ENCODE data around the gene NT5DC2.

Gene NT5DC2

DNA sequence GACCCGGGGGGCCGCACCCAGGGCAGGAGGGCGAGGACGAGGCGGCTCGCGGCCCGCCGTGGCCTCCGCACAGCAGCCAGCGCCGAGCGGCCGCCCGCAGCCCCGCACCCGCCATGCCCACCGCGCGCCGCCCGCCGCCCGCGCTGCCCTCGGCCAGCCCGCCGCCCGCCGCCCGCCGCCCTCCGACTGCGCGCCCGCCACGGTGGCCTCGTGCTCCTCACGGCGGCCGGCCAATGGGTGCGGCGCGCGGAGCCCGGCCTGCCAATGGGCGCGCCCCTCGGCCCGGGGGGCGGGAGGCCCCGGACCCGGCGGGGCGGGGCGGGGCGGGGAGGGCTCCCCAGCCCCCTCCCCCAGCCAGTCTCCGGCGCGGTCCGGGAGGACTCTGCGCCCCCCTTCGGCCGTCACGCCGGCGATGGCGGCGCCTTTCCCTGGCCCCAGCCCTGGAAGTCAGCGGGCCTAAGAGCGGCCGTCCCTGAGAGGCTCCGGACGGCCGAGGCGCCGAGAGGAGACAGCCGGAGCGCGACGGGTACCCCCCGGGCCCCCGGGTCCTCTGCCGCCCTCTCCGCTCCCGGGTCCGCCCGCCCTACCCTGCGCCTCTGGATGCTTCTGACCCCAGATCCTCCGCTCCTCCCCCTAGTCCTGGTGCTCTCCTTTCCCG, at the start of gene NT5DC2:
NT5DC2 (minus strand) TSS at position 235 of the 658 bp plus-strand sequence; CDS start at position 115, 120 bp downstream.
- DNase-seq (ENCODE audit: low read depth): peak; percentile 45

- no peak for DNase-seq (ENCODE audit: low read depth)
Measured at GRCh38 chr3:52574056-52574965, 40.7 kb upstream of the NT5DC2 start.

- no peak for DNase-seq (ENCODE audit: low read depth)
Measured at GRCh38 chr3:52572221-52572620, 38.6 kb upstream of the NT5DC2 start.

DNA sequence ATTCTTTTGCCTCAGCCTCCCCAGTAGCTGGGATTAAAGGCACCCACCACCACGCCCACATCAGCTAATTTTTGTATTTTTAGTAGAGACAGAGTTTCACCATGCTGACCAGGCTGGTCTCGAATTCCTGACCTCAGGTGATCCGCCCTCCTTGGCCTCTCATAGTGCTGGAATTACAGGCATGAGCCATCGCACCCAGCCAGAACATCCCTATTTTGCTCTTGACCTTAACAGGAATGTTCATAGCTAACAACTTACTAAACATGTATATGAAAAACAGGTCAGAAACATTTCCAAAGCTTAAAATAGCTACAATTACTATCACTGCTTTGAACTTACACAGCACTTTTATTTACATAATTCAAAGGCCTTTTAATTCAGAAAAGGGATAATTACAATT, 36.4 kb upstream of the NT5DC2 start:
- no peak for DNase-seq (ENCODE audit: low read depth)

GRCh38 chr3:52568069-52568468, 34.4 kb upstream of the NT5DC2 start:
- no peak for DNase-seq (ENCODE audit: low read depth)

DNA sequence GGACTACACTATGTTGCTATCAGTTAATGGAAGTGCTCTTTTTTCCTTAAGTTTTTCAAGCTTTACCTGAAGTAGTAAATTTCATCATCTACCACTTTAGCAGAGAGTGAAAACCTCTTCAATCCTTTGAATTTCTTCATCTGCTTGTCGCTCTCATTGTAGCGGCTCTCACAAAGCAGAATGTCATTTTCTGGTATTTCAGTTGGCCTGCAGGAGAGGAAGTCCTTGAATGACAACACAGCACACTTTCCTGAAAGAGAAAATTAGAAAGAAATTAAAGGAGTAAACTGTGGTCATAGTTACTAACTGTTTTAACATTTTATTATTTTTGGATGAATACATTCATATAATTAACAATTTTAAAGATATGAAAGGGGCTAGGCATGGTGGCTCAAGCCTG, 30.3 kb upstream of the NT5DC2 start:
- DNase-seq (ENCODE audit: low read depth): no peak

DNA sequence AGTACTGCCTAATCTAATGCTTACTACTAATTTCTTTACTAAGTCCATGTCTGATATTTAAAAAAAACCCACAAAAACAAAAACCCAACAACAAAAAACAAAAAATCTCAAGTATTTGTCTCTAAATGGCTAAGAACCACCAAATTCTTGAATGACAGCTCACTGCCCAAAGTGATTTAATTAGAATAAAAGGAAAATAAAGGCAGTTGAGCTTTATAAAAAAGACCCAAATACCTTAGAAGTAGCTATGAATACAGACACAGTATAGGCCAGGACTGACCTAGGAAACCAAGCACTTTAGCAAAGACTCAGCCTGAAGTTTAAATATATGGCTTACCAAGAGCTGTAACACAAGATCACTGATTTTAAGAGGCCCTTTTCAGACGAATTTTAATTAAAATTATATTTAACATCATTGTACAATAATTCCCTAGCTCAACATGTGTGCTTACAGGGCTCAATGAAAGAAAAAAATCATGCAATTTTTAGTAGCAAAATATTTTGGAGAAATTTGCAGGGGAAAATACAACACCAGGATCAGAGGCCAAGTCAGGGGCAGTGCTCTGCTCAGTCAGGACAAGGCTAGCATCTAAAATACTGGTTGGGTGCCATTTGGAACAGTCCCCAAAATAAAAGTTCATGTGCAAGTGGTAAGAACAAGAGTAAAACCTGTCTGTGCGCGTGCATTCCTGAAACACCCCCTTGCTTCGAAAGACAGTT, 27.5 kb upstream of the NT5DC2 start:
- DNase-seq (ENCODE audit: low read depth): no peak

DNA sequence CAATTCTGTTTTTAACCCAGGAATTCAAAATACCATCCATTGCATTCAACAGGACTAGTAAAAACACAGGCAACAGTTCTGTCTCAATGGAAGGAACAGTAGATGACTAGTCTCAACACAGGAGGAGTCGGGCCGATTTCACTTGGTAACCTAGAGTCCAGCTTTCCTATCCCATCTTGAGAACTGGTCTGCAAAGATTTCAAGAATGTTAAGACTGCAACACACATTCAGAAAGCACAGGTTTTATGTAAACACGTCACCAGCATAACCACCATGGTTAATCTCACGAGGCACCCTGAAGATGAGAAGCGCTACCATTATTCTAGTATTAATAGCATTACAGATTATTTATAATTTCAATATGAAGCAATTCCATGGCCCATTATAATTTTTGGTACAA, 24.8 kb upstream of the NT5DC2 start:
- no peak for DNase-seq (ENCODE audit: low read depth)

GRCh38 chr3:52557011-52557960, 23.6 kb upstream of the NT5DC2 start:
- DNase-seq (ENCODE audit: low read depth): no peak

- DNase-seq (ENCODE audit: low read depth): no peak
Measured at GRCh38 chr3:52555056-52555455, 21.4 kb upstream of the NT5DC2 start.

DNA sequence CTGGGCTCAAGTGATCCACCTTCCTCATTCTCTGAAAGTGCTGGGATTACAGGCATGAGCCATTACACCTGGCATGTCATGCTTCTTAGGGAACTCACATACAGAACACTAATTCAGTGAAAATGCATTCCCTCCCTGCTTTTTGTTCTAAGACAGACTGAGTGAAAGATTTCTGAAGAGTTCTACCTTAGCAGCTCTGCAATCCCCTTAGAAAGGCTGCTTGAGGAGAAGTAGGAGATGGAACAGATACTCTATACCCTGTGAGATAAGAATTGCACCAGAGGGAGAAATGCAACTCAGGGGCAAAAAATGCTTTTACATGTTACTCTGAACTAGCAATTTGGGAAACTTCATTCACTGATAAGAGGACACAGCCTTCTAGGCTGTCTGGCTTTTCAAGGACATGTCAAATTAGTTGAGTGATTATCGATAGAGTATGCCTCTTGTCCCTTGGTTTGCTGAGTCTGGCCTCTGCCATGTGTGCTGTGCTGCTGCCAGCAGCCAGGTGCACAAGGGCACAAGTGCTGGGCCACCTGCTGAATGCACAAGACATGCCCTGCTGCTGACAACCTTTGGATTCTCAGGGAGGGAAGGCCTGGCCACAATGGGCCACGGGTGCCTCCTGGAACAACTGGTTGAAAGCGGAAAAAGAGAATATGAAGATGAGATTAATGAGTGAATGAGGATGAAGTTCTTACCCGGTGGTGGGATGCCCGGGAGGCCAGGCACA, 20.5 kb upstream of the NT5DC2 start:
- DNase-seq (ENCODE audit: low read depth): no peak

DNA sequence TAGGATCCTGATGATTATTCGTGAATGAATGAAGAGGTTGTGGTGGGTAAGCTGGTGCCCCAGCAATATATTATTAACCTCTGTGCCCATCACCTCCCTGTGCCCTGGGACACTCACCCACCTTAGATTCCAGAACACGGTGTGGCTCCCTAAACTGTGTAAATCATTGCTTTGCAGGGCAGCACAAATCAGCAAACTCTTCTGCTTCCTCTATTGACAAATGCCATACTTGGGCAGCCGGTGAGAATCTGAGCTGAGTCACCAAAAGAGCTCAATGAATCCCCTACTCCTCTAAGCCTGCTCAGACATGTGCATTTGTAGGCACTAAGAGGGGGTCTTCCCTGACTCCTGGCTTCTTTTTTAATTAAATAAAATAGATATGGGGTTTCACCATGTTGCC, 18.4 kb upstream of the NT5DC2 start:
- no peak for DNase-seq (ENCODE audit: low read depth)

DNA sequence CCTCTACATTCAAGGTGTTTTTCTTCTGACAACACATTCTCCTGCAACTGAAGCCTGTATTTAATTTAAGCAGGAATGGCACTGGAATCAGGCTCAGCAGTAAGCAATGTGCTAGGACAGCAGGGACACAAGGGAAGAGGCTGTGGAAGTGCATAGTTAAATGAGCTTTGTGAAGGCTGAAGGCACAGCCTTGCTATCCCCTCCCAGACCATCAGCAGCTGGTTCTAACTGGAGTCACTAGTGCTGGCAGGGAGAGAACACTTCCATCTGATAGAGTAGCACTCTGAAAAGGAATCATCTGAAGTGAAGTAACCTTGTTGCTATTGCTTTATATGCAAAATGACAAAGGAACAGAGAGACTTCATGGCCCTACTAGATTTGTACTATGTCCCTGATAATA, 17.5 kb upstream of the NT5DC2 start:
- no peak for DNase-seq (ENCODE audit: low read depth)

- no peak for DNase-seq (ENCODE audit: low read depth)
Measured at GRCh38 chr3:52547143-52547542, 13.5 kb upstream of the NT5DC2 start.

- no peak for DNase-seq (ENCODE audit: low read depth)
Measured at GRCh38 chr3:52546111-52546901, 12.6 kb upstream of the NT5DC2 start.

DNA sequence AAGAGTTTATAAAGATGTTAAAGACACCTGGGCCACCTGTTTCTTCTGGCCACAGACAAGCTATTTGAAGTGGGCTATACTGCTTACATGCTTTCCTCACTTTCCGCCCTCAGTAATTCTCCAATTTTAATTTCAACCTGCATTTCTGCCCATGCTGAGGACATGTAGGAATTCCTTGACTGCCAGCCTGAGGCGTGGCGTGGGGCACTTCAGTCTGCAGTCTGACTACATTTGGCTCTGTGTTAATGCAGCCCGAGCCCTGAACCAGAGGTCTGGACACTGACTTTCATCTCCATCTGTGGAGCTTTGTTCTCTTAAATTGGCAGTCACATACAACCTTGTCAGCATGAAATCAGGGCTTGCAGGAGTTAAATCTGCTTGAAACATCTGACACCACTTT, 11.3 kb upstream of the NT5DC2 start:
- DNase-seq (ENCODE audit: low read depth): no peak

- DNase-seq (ENCODE audit: low read depth): no peak
Measured at GRCh38 chr3:52541050-52541449, 7.4 kb upstream of the NT5DC2 start.

GRCh38 chr3:52539010-52539653, 5.5 kb upstream of the NT5DC2 start:
- DNase-seq (ENCODE audit: low read depth): no peak

GRCh38 chr3:52537726-52538421, 4.2 kb upstream of the NT5DC2 start:
- no peak for DNase-seq (ENCODE audit: low read depth)
